ENCODE data around the gene ANKRD9. TPM values are rescaled to one million over a fixed set of nuclear protein-coding genes. Genes with fewer than 3 reads are reported as not detected.

Gene ANKRD9
- total and polyA plus RNA-seq, 2 of the 13 experiments (the other 11 are each of a cell fraction or from before 2014, with no cell fraction given), result 10.0 to 15.0 TPM

GRCh38 chr14:102539544-102540314, 30.2 kb upstream of the ANKRD9 start (continued):
- TF ChIP-seq, protein P1, sequence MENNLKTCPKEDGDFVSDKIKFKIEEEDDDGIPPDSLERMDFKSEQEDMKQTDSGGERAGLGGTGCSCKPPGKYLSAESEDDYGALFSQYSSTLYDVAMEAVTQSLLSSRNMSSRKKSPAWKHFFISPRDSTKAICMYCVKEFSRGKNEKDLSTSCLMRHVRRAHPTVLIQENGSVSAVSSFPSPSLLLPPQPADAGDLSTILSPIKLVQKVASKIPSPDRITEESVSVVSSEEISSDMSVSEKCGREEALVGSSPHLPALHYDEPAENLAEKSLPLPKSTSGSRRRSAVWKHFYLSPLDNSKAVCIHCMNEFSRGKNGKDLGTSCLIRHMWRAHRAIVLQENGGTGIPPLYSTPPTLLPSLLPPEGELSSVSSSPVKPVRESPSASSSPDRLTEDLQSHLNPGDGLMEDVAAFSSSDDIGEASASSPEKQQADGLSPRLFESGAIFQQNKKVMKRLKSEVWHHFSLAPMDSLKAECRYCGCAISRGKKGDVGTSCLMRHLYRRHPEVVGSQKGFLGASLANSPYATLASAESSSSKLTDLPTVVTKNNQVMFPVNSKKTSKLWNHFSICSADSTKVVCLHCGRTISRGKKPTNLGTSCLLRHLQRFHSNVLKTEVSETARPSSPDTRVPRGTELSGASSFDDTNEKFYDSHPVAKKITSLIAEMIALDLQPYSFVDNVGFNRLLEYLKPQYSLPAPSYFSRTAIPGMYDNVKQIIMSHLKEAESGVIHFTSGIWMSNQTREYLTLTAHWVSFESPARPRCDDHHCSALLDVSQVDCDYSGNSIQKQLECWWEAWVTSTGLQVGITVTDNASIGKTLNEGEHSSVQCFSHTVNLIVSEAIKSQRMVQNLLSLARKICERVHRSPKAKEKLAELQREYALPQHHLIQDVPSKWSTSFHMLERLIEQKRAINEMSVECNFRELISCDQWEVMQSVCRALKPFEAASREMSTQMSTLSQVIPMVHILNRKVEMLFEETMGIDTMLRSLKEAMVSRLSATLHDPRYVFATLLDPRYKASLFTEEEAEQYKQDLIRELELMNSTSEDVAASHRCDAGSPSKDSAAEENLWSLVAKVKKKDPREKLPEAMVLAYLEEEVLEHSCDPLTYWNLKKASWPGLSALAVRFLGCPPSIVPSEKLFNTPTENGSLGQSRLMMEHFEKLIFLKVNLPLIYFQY (CRISPR knock-in tag; IDR thresholded peaks at IDR 0.05; ENCODE audit: borderline replicate concordance), result no peak
- TF ChIP-seq ZNF616 (CRISPR knock-in tag; IDR thresholded peaks at IDR 0.05; ENCODE audit: low read depth) (0 out of 2 replicates have a peak, but pooled peaks have one; percentile 5), SRSF4 (IDR thresholded peaks at IDR 0.05; ENCODE audit: low read depth, low read length, poor library complexity, severe bottlenecking) (no peak), ZNF567 (CRISPR knock-in tag; IDR thresholded peaks at IDR 0.05; ENCODE audit: borderline replicate concordance) (no peak), ARNT2 (CRISPR knock-in tag; IDR thresholded peaks at IDR 0.05; ENCODE audit: low read depth) (no peak), PLSCR1 (CRISPR knock-in tag; IDR thresholded peaks at IDR 0.05; ENCODE audit: borderline replicate concordance) (no peak), ZSCAN25 (CRISPR knock-in tag; IDR thresholded peaks at IDR 0.05) (no peak), ATM (IDR thresholded peaks at IDR 0.05; ENCODE audit: borderline replicate concordance) (no peak), ZC3H13 (CRISPR knock-in tag; IDR thresholded peaks at IDR 0.05) (0 out of 2 replicates have a peak, but pooled peaks have one; percentile 8), ATAD3A (CRISPR knock-in tag; IDR thresholded peaks at IDR 0.05) (no peak), ISX (CRISPR knock-in tag; conservative IDR thresholded peaks at IDR 0.05) (no peak), KAT8 (CRISPR knock-in tag; IDR thresholded peaks at IDR 0.05) (0 out of 2 replicates have a peak, but pooled peaks have one; percentile 23), NKX3-1 (CRISPR knock-in tag; IDR thresholded peaks at IDR 0.05) (no peak), ZNF34 (CRISPR knock-in tag; IDR thresholded peaks at IDR 0.05; ENCODE audit: borderline replicate concordance) (peak; percentile 12; the same call in 1 of the 2 replicates), WIZ (CRISPR knock-in tag; IDR thresholded peaks at IDR 0.05) (no peak), RBFOX2 (IDR thresholded peaks at IDR 0.05; ENCODE audit: low read depth, low read length) (peak; percentile 62; the same call in 1 of the 2 replicates), ZSCAN22 (CRISPR knock-in tag; IDR thresholded peaks at IDR 0.05) (no peak), ZNF589 (CRISPR knock-in tag; conservative IDR thresholded peaks at IDR 0.05) (no peak)
- TF ChIP-seq, protein P2, sequence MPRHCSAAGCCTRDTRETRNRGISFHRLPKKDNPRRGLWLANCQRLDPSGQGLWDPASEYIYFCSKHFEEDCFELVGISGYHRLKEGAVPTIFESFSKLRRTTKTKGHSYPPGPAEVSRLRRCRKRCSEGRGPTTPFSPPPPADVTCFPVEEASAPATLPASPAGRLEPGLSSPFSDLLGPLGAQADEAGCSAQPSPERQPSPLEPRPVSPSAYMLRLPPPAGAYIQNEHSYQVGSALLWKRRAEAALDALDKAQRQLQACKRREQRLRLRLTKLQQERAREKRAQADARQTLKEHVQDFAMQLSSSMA (CRISPR knock-in tag; IDR thresholded peaks at IDR 0.05), result no peak
- TF ChIP-seq, protein P3, sequence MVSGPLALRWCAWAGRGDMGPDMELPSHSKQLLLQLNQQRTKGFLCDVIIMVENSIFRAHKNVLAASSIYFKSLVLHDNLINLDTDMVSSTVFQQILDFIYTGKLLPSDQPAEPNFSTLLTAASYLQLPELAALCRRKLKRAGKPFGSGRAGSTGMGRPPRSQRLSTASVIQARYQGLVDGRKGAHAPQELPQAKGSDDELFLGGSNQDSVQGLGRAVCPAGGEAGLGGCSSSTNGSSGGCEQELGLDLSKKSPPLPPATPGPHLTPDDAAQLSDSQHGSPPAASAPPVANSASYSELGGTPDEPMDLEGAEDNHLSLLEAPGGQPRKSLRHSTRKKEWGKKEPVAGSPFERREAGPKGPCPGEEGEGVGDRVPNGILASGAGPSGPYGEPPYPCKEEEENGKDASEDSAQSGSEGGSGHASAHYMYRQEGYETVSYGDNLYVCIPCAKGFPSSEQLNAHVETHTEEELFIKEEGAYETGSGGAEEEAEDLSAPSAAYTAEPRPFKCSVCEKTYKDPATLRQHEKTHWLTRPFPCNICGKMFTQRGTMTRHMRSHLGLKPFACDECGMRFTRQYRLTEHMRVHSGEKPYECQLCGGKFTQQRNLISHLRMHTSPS (CRISPR knock-in tag; IDR thresholded peaks at IDR 0.05; ENCODE audit: low read depth), result no peak
- TF ChIP-seq, protein P4, sequence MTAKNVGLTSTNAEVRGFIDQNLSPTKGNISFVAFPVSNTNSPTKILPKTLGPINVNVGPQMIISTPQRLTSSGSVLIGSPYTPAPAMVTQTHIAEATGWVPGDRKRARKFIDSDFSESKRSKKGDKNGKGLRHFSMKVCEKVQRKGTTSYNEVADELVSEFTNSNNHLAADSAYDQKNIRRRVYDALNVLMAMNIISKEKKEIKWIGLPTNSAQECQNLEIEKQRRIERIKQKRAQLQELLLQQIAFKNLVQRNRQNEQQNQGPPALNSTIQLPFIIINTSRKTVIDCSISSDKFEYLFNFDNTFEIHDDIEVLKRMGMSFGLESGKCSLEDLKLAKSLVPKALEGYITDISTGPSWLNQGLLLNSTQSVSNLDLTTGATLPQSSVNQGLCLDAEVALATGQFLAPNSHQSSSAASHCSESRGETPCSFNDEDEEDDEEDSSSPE (CRISPR knock-in tag; IDR thresholded peaks at IDR 0.05), result no peak
